Spleen (tissue), 11 donors: ENCODE data around the gene CEBPZOS. TPM values are rescaled to one million over a fixed set of nuclear protein-coding genes. Genes with fewer than 3 reads are reported as not detected.

Source experiments
- DNase-seq: peaks from one replicate; pipeline ENCODE4 v3.0.0-alpha.2; 2020
- H3K27ac ChIP-seq, 8 donors: fragments of 200-600 bp; sonication (generic) in 7 of 8; 1 replicate in 4 of 8; 2 replicates in 4 of 8; pipeline versions ENCODE4 v1.5.0 to v1.8.0; 2016 to 2021; ENCODE audit warnings: inconsistent platforms in 4 of 8, mild to moderate bottlenecking in 4 of 8, moderate library complexity in 1 of 8
- H3K27me3 ChIP-seq, 7 donors: fragments of 200-600 bp; sonication (generic) in 6 of 7; replicated peaks in 1 of 7; 1 replicate in 4 of 7; 2 replicates in 3 of 7; pipeline versions ENCODE4 v1.5.0 to v1.8.0; 2016 to 2021; ENCODE audit warnings: inconsistent platforms in 3 of 7, mild to moderate bottlenecking in 1 of 7
- H3K36me3 ChIP-seq, 6 donors: fragments of 200-600 bp; sonication (generic) in 5 of 6; 1 replicate in 4 of 6; 2 replicates in 2 of 6; pipeline versions ENCODE4 v1.5.0 to v1.8.0; 2016 to 2021; ENCODE audit warnings: inconsistent platforms in 2 of 6
- H3K4me1 ChIP-seq, 6 donors: fragments of 200-600 bp; sonication (generic) in 5 of 6; 1 replicate in 3 of 6; 2 replicates in 3 of 6; pipeline versions ENCODE4 v1.5.0 to v1.8.0; 2016 to 2021; ENCODE audit warnings: inconsistent platforms in 3 of 6
- H3K4me3 ChIP-seq, 8 donors: fragments of 200-600 bp; sonication (generic) in 7 of 8; 1 replicate in 4 of 8; 2 replicates in 4 of 8; pipeline versions ENCODE4 v1.5.0 to v1.8.0; 2016 to 2021; ENCODE audit warnings: inconsistent platforms in 4 of 8, mild to moderate bottlenecking in 4 of 8, moderate library complexity in 2 of 8
- H3K9me3 ChIP-seq, 8 donors: fragments of 200-600 bp; sonication (generic) in 7 of 8; 1 replicate in 4 of 8; 2 replicates in 4 of 8; pipeline versions ENCODE4 v1.5.0 to v1.8.0; 2016 to 2021; ENCODE audit warnings: inconsistent platforms in 4 of 8
- POLR2A ChIP-seq, 3 donors: fragments of 450-650 bp; IDR thresholded peaks; one replicate each; pipeline ENCODE4 v1.5.1; 2017; ENCODE audit warnings: antibody characterized with exemption in 3 of 3, mild to moderate bottlenecking in 1 of 3
- POLR2AphosphoS5 ChIP-seq, 3 donors: sonication (generic); formaldehyde crosslinking; IDR thresholded peaks; one replicate each; pipeline ENCODE4 v1.5.1; 2017; ENCODE audit warnings: antibody characterized with exemption in 3 of 3
- WGBS, 5 donors: extraction: QIAGEN DNeasy Blood & Tissue Kit in 3 of 5; methylation state at CpG; one replicate each; pipeline versions ENCODE4 v1.1.5 to v1.1.7; 2013 to 2018; 5-methylcytosine and 5-hydroxymethylcytosine counted together
- intact Hi-C: fragments of 100-400 bp; cut with DNase I; formaldehyde crosslinking; loops from one replicate; pipeline ENCODE4 v1.15.0; 2023; ENCODE audit warnings: low total_unique reads
- polyA plus RNA-seq, 3 donors: library from polyadenylated mRNA; stranded (reverse); fragments of 200-250 nt; gene quantifications; one replicate each; pipeline ENCODE4 v1.2.1, GENCODE V29; 2013
- total RNA-seq, 7 donors: library from RNA; depleted of rRNA in 3 of 7; stranded (reverse); fragments of >200 nt in 3 of 7; fragmentation: NEBNext Ultra II Directional in 4 of 7; extraction: Animal tissue kit (Norgen Biotek cat#: 25700) in 4 of 7; gene quantifications; one replicate each; pipeline versions ENCODE4 v1.1.0 to v1.2.1, GENCODE V29; 2016 to 2021
- TF ChIP-seq, protein P1 (sequence below), 11 experiments: fragments of 200-600 bp in 7 of 11; fragments of 450-650 bp in 4 of 11; sonication (generic) in 4 of 11; IDR thresholded peaks in 8 of 11; conservative IDR thresholded peaks in 3 of 11; 1 replicate in 7 of 11; 2 replicates in 4 of 11; pipeline versions ENCODE4 v1.4.0 to v1.8.0; 2016 to 2021; ENCODE audit warnings: antibody characterized with exemption in 11 of 11, inconsistent platforms in 4 of 11, mild to moderate bottlenecking in 1 of 11
- donor health status: healthy with polysubstance abuse.
- donor health status: DM: no; HTN: no; CAD: no; lungs with moderate emphysema.
- donor health status: DM: no; HTN: no; CAD: no.
- donor health status: Bipolar disorder and iron deficiency.
- donor health status: healthy.
- donor health status: DM: no; HTN: no; CAD: no.
- donor health status: DM: yes; HTN: yes; CAD: no.

CEBPZOS gene
- total and polyA plus RNA-seq, 10 donors, result 18.6 to 39.8 (median 27.8) TPM

DNA sequence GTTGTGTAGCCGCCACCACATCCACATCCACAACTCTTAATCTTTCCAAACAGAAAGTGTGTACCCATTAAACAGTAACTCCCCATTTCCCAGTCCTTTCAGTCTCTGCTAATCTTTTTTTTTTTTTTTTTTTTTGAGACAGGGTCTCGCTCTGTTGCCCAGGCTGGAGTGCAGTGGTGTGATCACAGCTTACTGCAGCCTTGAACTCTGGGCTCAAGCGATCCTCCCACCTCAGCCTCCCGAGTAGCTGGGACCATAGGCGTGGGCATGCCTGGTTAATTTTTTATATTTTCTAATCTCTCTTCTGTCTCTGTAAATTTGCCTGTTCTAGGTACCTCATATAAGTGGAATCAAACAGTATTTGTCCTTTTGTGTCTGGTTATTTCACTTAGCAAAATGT, 43.1 kb upstream of the CEBPZOS start:
- DNase-seq, result no peak
- intact Hi-C loops, result no loop called here

DNA sequence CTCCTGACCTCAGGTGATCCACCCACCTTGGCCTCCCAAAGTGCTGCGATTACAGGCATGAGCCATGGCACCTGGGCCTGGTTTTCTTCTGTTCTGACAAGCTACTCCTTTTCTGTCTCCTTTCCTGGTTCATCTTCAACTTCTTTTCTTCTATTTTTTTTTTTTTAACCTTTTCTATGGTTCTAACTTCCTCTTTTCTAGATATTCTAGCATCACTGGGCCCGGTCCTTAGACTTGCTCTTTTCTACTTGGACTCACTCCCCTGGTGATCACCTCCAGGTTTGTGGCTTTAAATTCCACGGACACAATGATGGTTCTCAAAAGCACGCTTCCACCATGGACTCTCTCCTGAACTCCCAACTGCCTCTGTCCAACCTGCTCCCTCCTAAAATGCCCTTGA, 41.5 kb upstream of the CEBPZOS start:
- TF ChIP-seq POLR2AphosphoS5 (IDR thresholded peaks at IDR 0.05), result no peak
- TF ChIP-seq, protein P1, sequence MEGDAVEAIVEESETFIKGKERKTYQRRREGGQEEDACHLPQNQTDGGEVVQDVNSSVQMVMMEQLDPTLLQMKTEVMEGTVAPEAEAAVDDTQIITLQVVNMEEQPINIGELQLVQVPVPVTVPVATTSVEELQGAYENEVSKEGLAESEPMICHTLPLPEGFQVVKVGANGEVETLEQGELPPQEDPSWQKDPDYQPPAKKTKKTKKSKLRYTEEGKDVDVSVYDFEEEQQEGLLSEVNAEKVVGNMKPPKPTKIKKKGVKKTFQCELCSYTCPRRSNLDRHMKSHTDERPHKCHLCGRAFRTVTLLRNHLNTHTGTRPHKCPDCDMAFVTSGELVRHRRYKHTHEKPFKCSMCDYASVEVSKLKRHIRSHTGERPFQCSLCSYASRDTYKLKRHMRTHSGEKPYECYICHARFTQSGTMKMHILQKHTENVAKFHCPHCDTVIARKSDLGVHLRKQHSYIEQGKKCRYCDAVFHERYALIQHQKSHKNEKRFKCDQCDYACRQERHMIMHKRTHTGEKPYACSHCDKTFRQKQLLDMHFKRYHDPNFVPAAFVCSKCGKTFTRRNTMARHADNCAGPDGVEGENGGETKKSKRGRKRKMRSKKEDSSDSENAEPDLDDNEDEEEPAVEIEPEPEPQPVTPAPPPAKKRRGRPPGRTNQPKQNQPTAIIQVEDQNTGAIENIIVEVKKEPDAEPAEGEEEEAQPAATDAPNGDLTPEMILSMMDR (IDR thresholded peaks at IDR 0.05 in 8 of 11, conservative IDR thresholded peaks at IDR 0.05 in 3 of 11), result no peak
- no peak for TF ChIP-seq POLR2A (IDR thresholded peaks at IDR 0.05)
- WGBS, 5 donors, result 63 to 81% (median 75%) methylated on average over 4 of the region's 4 CpGs
- DNase-seq, result no peak
- intact Hi-C loops, result no loop called here
- H3K9me3 ChIP-seq, result no peaks in the 10 kb centered on the region
- H3K36me3 ChIP-seq, result peaks cover 0 to 21% (median 0%) of the 10 kb centered on the region in 6 donors
- H3K4me3 ChIP-seq, result peak overlapping the region in 1 of 8 donors; percentile 96
- peaks cover 20 to 74% (median 45%) of the 10 kb centered on the region in 6 donors for H3K4me1 ChIP-seq
- peak overlapping the region in 4 of 8 donors; percentile 94 to 96 (median 94) for H3K27ac ChIP-seq
- no peaks in the 10 kb centered on the region for H3K27me3 ChIP-seq

More for the DNA sequence above, 43.1 kb upstream of the CEBPZOS start:
- Histone ChIP-seq H3K9me3 (no peaks in the 10 kb centered on the region), H3K4me3 (no peak overlapping the region), H3K36me3 (peaks cover 0 to 35% (median 6%) of the 10 kb centered on the region in 6 donors), H3K27me3 (no peaks in the 10 kb centered on the region), H3K27ac (no peak overlapping the region), H3K4me1 (peaks cover 20 to 84% (median 50%) of the 10 kb centered on the region in 6 donors)
- WGBS, 5 donors, result 87 to 98% (median 89%) methylated on average over 5 of the region's 5 CpGs
- no peak for TF ChIP-seq POLR2A (IDR thresholded peaks at IDR 0.05)
- TF ChIP-seq, protein P1 (IDR thresholded peaks at IDR 0.05 in 8 of 11, conservative IDR thresholded peaks at IDR 0.05 in 3 of 11), result no peak

DNA sequence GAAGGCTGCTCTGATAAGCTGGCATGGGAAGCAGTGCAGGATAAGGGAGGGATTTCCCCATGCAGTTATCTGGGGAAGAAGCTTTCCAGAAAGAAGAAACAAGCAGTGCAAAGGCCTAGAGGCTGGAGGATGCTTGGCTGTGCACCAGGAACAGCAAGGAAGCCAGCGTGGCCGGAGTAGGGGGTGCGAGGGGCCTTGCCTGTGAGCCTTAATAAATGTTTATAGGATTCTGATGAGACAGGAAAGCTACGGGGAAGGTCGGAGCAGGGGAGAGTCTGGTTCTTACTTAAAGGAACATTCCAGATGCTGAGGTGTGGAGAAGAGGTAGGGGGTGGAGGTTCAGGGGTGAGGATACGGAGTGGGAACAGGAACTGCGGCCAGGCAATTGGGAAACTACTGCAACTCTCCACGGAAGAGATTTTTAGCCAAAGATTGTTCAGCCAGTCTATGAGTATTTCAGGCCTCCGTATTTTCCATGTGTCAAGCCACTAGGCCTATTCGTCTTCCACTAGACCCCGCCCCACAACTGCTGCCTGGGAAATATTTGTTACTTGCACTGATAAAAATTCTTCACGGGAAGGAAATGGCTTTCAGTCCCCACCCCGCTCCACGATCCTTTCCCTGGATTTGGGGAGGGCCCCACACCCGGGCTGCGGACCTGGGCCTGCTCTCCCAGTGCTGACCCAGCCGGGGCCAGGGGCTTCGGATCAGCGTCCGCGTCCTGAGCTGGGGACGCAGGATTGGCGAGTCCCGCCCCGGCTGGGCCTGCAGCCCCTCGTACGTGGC, 40.0 kb upstream of the CEBPZOS start:
- Histone ChIP-seq H3K27me3 (no peaks in the 10 kb centered on the region), H3K9me3 (no peaks in the 10 kb centered on the region), H3K27ac (peak overlapping the region; percentile 83 to 96 (median 93)), H3K4me1 (peaks cover 20 to 59% (median 35%) of the 10 kb centered on the region in 6 donors), H3K4me3 (peak overlapping the region; percentile 75 to 96 (median 86)), H3K36me3 (peaks cover 0 to 21% (median 0%) of the 10 kb centered on the region in 6 donors)
- no peak for TF ChIP-seq POLR2AphosphoS5 (IDR thresholded peaks at IDR 0.05)
- no peak for TF ChIP-seq POLR2A (IDR thresholded peaks at IDR 0.05)
- TF ChIP-seq, protein P1 (IDR thresholded peaks at IDR 0.05 in 8 of 11, conservative IDR thresholded peaks at IDR 0.05 in 3 of 11), result no peak
- intact Hi-C loops, result no loop called here
- WGBS, 5 donors, result 1 to 3% (median 2%) methylated on average over 21 to 27 of the region's 27 CpGs
- DNase-seq, result no peak
